COLO829 (cell line): ENCODE data around the gene AGAP6.
"Not testable (repeated sequence)": the region's sequence is repeated elsewhere in the genome, so short reads cannot be mapped to it uniquely, and the experiment has no call there.

Source experiments
- DNase-seq: peaks from one replicate; pipeline ENCODE4 v3.0.0; 2012; ENCODE audit warnings: low spot score

The AGAP6 gene

DNA sequence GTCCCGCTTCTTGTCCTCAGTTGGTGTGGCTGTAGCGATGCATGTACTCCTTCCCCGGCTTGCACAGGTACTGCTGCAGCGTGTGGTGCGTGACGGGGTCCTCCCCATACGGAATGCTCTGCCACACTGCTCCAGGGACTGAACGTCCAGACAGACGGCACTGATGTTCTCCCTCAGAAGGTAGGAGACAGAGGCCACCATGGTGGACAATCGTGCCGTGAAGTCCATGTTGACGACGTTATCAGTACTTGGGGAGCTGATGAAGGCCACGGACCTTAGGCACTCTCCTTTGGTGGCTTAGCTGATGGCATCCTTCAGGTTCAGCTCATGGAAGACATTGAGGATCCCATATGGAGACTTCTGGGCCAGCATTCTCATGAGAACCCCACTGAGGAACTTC is 37.4 kb downstream of the AGAP6 start:
- DNase-seq = no peak

GRCh38 chr10:50027195-50027594 is 39.0 kb downstream of the AGAP6 start:
- DNase-seq = no peak

- no peak for DNase-seq
Measured at GRCh38 chr10:50033481-50033880, 45.3 kb downstream of the AGAP6 start.

GRCh38 chr10:50035337-50035736 is 47.1 kb downstream of the AGAP6 start:
- not testable (repeated sequence) for DNase-seq

GRCh38 chr10:50044941-50045664 is 56.9 kb downstream of the AGAP6 start:
- DNase-seq = no peak

GRCh38 chr10:50046457-50046856 is 58.3 kb downstream of the AGAP6 start:
- not testable (repeated sequence) for DNase-seq

- DNase-seq = not testable (repeated sequence)
Measured at GRCh38 chr10:50047594-50047993, 59.4 kb downstream of the AGAP6 start.

DNA sequence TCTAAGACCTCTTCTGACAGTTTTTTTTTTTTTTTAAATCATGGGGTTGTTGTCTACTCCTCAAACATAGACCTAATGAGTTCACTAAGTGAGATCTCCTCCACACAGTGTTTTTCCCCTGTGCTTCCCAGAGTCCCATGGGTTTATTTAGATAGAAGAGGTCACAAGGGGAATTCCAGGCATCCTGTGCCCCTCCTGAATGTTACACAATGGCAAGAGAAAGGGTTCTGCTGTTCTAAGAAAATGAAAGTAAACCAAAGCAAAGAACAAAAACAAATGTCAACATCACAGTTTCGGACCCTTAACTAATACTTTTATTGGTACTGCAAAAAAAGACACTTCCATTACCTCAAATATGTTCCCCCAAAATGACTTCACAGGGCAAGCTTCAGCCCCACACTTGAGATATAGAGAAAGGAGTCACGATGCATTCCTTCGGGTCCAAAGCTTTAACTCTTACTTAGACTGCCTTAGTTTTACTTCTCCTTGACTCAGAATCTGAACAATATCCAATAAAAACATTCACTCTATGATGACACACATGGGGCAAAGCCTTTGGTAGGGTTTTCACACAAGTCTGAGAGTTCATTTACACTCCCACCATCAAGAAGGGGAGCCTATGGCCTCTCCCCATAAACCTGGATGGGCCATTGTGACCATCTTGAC is 63.9 kb downstream of the AGAP6 start:
- DNase-seq = not testable (repeated sequence)

DNA sequence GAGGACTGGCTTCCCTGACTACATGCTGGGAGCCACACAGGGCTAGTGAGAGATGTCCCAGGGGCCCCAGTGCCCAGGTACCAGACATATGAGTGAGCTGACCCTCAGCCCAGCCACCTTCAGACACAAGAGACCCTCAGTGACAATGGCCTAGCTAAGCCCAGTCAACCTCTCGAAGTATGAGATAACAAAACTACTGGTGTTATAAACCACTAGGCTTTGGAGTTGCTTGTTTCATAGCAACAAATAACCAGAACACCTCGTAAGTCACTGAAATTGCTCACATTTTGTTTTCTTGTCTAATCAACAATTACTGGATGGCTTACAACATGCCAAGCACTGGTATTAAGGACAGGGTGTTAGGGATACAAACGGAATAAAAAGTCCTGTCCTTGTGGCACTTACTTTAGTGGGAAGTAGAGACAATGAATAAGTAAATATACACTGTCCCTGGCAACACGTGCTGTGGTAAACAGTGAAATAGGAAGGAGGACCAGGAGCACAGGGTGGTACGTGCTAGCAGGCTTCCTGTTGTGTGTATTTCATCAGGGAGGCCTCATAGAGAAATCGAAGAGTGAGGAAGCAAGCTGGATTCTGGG is 64.7 kb downstream of the AGAP6 start:
- DNase-seq = not testable (repeated sequence)

- DNase-seq = not testable (repeated sequence)
Measured at GRCh38 chr10:50055494-50056292, 67.5 kb downstream of the AGAP6 start.

GRCh38 chr10:50056654-50057053 is 68.4 kb downstream of the AGAP6 start:
- not testable (repeated sequence) for DNase-seq

DNA sequence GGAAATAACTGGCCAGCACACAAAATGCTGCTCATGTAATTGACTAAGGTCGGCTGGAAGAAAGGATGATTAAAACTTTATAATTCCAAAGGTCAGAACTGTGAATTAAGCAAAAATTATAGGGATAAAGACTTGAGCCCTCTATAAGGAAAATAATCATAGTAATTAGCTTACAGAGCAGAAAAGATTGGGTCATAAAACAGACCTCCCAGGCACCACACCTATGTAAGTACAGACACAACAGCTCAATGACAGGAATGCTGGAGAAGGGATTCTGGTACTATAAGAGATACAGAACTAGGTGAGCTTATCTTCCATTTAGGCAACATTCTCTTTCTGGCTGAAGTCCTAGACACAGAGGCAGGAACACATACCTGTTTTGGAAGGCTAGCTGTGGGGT is 70.5 kb downstream of the AGAP6 start:
- DNase-seq = not testable (repeated sequence)

- not testable (repeated sequence) for DNase-seq
Measured at GRCh38 chr10:50059946-50060345, 71.7 kb downstream of the AGAP6 start.
